PC-9 (cell line): ENCODE data around the gene TRAPPC13. TPM values are rescaled to one million over a fixed set of nuclear protein-coding genes. Genes with fewer than 3 reads are reported as not detected.

Experiments used
- BruUV-seq: library from RNA; stranded (reverse); fragments of 400-500 nt; replicated peaks from 2 replicates; lab custom pipeline; 2021; lab: Mats Ljungman, UMichigan
- CTCF ChIA-PET: fragments of 300-600 bp; sonication (Branson Sonifier 250); formaldehyde crosslinking; loops from one replicate; lab custom pipeline; 2022; ENCODE audit warnings: antibody characterized with exemption; lab: Charles Lee
- POLR2A ChIA-PET: fragments of 300-600 bp; sonication (Branson Sonifier 250); formaldehyde crosslinking; loops from one replicate; lab custom pipeline; 2022; ENCODE audit warnings: antibody characterized with exemption; ENCODE audit not compliant: unreplicated experiment; lab: Charles Lee
- DNase-seq, 2 experiments: peaks; one replicate each; pipeline versions ENCODE4 v3.0.0 to v3.0.0-alpha.2; 2015 to 2022; ENCODE audit warnings: mixed read lengths in 1 of 2
- H2AFZ ChIP-seq: fragments of 200-600 bp; sonication (generic); 2 replicates; pipeline ENCODE4 v1.8.1; 2017; ENCODE audit warnings: antibody characterized with exemption
- H3F3A ChIP-seq: fragments of 200-600 bp; sonication (generic); 2 replicates; pipeline ENCODE4 v1.8.1; 2017; ENCODE audit warnings: antibody characterized with exemption, mild to moderate bottlenecking, low read depth; ENCODE audit not compliant: insufficient read depth
- H3K27ac ChIP-seq: fragments of 200-600 bp; sonication (generic); 2 replicates; pipeline ENCODE4 v1.6.1; 2016; ENCODE audit warnings: mixed run types
- H3K27me3 ChIP-seq: fragments of 200-600 bp; sonication (generic); 2 replicates; pipeline ENCODE4 v1.6.1; 2016; ENCODE audit warnings: low read depth, mixed run types; ENCODE audit not compliant: insufficient read depth
- H3K36me3 ChIP-seq: fragments of 200-600 bp; sonication (generic); 2 replicates; pipeline ENCODE4 v1.6.1; 2016; ENCODE audit warnings: low read depth, mixed run types
- H3K4me1 ChIP-seq: fragments of 200-600 bp; sonication (generic); replicated peaks from 2 replicates; pipeline ENCODE4 v1.6.1; 2016; ENCODE audit warnings: mixed run types; ENCODE audit not compliant: insufficient read depth
- H3K4me2 ChIP-seq: fragments of 200-600 bp; sonication (generic); 2 replicates; pipeline ENCODE4 v1.6.1; 2017; ENCODE audit warnings: mixed run types
- H3K4me3 ChIP-seq: fragments of 200-600 bp; sonication (generic); 2 replicates; pipeline ENCODE4 v1.6.1; 2016; ENCODE audit warnings: mixed run types
- H3K79me2 ChIP-seq: fragments of 200-600 bp; sonication (generic); 2 replicates; pipeline ENCODE4 v1.6.1; 2017; ENCODE audit warnings: low read depth, mixed run types
- H3K9me2 ChIP-seq: fragments of 200-600 bp; sonication (generic); 2 replicates; pipeline ENCODE4 v1.8.1; 2017; ENCODE audit warnings: mild to moderate bottlenecking; ENCODE audit not compliant: insufficient read depth
- H3K9me3 ChIP-seq: fragments of 200-600 bp; sonication (generic); 2 replicates; pipeline ENCODE4 v1.8.1; 2016; ENCODE audit warnings: low read depth; ENCODE audit not compliant: insufficient read depth
- H4K20me1 ChIP-seq: fragments of 200-600 bp; sonication (generic); 2 replicates; pipeline ENCODE4 v1.8.1; 2017; ENCODE audit not compliant: insufficient read depth
- CTCF ChIP-seq: fragments of 200-600 bp; sonication (generic); conservative IDR thresholded peaks from 2 replicates; pipeline ENCODE4 v1.6.1; 2017; ENCODE audit warnings: mixed run types, antibody characterized with exemption, mild to moderate bottlenecking, moderate library complexity
- EZH2 ChIP-seq: fragments of 200-600 bp; sonication (generic); IDR thresholded peaks from 2 replicates; pipeline ENCODE4 v1.8.0; 2017; ENCODE audit warnings: antibody characterized with exemption, low read depth
- intact Hi-C: fragments of 100-400 bp; cut with micrococcal nuclease; formaldehyde crosslinking; loops from one replicate; pipeline ENCODE4 v1.10.0; 2022; ENCODE audit not compliant: unreplicated experiment
- total RNA-seq: library from RNA; stranded (reverse); gene quantifications from 2 replicates; pipeline ENCODE4 v1.2.3, GENCODE V29; 2021

The TRAPPC13 gene
- total RNA-seq, 1 experiment from 2014 or later, result 16.2 TPM

GRCh38 chr5:65707663-65708062, 82.8 kb downstream of the TRAPPC13 start:
- Histone ChIP-seq H3K27me3 (no peaks in the 10 kb centered on the region), H3K4me3 (no peak overlapping the region), H3K27ac (no peak overlapping the region), H3K4me1 (no peaks in the 10 kb centered on the region), H4K20me1 (no peaks in the 10 kb centered on the region), H3K79me2 (no peaks in the 10 kb centered on the region), H3F3A (no peaks in the 10 kb centered on the region; the same call in 1 of the 2 replicates), H3K9me3 (no peaks in the 10 kb centered on the region), H3K36me3 (no peaks in the 10 kb centered on the region), H3K4me2 (no peak overlapping the region), H2AFZ (no peak overlapping the region), H3K9me2 (no peaks in the 10 kb centered on the region)
- DNase-seq, result no peak
- POLR2A ChIA-PET, result no interaction called here
- no TSS peak for BruUV-seq
- intact Hi-C loops, result no loop called here
- CTCF ChIA-PET, result no interaction called here
- TF ChIP-seq CTCF, result no peak
- no peak for TF ChIP-seq EZH2

- Histone ChIP-seq H3K27ac (no peak overlapping the region), H3K36me3 (no peaks in the 10 kb centered on the region), H3K9me2 (no peaks in the 10 kb centered on the region), H2AFZ (no peak overlapping the region), H3K4me2 (no peak overlapping the region), H3K79me2 (no peaks in the 10 kb centered on the region), H3K4me3 (no peak overlapping the region), H3F3A (no peaks in the 10 kb centered on the region; the same call in 1 of the 2 replicates), H3K9me3 (no peaks in the 10 kb centered on the region), H4K20me1 (no peaks in the 10 kb centered on the region), H3K27me3 (no peaks in the 10 kb centered on the region), H3K4me1 (no peaks in the 10 kb centered on the region)
- POLR2A ChIA-PET, result no interaction called here
- CTCF ChIA-PET, result no interaction called here
- no TSS peak for BruUV-seq
- TF ChIP-seq EZH2, result no peak
- TF ChIP-seq CTCF, result no peak
- no peak for DNase-seq
- intact Hi-C loops, result no loop called here
Observed at GRCh38 chr5:65708145-65708544, 83.3 kb downstream of the TRAPPC13 start.

Other genes with a start within 250 kb of the TRAPPC13 start
- gene ADAMTS6, start 143.1 kb upstream of the TRAPPC13 start, total RNA-seq, result 1.4 and 2.1 TPM in 2 replicates
- 34.6 and 45.6 TPM in 2 replicates for gene CENPK, start 61.9 kb upstream of the TRAPPC13 start, total RNA-seq
- 37.4 and 38.9 TPM in 2 replicates for gene PPWD1, start 61.7 kb upstream of the TRAPPC13 start, total RNA-seq
- 6.8 and 9.7 TPM in 2 replicates for gene TRIM23, start 694 bp upstream of the TRAPPC13 start, total RNA-seq
- 1.9 and 3.3 TPM in 2 replicates for gene SHLD3, start within 50 bp of the TRAPPC13 start, total RNA-seq
- 8.8 and 9.8 TPM in 2 replicates for gene SGTB, start 97.1 kb downstream of the TRAPPC13 start, total RNA-seq
- gene NLN, start 97.2 kb downstream of the TRAPPC13 start, total RNA-seq, result 56.7 and 74.7 TPM in 2 replicates